Head of caudate nucleus (tissue), 42 donors: ENCODE results near the gene DIP2C.
"Not testable (repeated sequence)": the region's sequence is repeated elsewhere in the genome, so short reads cannot be mapped to it uniquely, and the experiment has no call there.

ENCODE experiments used
- DNase-seq, 42 donors: peaks; one replicate each; pipeline versions ENCODE4 v3.0.0 to v3.0.0-alpha.2; 2020 to 2021; ENCODE audit warnings: mixed read lengths in 7 of 42
- intact Hi-C: fragments of 100-400 bp; cut with DNase I; formaldehyde crosslinking; loops from one replicate; pipeline ENCODE4 v1.15.0; 2022

Gene DIP2C

GRCh38 chr10:597976-598375, 91.5 kb downstream of the DIP2C start:
- intact Hi-C loops: no loop called here

DNA sequence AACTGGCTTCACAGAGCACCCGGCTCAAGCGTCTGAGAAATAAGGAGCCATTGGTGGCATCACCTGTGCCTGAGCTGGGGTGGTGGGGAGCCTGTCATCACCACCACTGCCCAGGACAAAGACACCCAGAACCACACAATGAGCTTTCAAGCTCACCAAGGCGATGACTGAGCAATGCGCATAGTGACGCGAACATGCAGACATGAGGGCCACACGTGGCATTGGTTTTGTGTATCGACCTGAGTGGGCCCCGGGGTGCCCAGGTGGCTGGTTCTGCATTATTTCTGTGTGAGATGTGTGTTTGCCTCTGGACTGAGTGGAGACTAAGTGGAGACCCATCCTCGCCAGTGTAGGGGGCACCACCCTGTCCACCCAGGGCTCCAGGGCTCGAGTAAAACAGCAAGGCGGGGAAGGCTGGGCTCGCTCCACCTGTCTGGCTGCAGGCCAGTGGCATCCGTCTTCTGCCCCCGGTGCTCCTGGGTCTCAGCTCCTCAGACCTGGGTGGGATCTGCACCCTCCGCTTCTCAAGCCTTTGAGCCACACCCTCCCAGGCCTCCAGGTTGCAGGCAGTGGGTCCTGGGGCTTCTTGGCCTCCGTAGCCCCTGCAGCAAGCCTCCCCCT, 92.6 kb downstream of the DIP2C start:
- intact Hi-C loops: no loop called here
- peak in 8 of 42 donors; percentile 1 to 35 (median 9) for DNase-seq

More at GRCh38 chr10:597976-598375, 91.5 kb downstream of the DIP2C start:
- peak in 9 of 42 donors; percentile 2 to 32 (median 8) for DNase-seq

DNA sequence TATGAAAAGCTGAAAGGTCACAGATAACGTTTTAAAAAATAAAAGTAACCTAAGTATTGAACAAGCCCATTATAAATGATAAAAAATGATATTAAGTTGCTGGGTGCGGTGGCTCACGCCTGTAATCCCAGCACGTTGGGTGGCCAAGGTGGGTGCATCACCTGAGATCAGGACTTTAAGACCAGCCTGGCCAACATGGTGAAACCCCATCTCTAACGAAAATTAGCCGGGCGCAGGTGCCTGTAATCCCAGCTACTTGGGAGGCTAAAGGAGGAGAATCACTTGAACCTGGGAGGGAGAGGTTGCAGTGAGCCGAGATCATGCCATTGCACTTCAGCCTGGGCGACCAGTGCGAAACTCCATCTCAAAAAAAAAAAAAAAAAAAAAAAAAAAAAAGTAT, 93.3 kb downstream of the DIP2C start:
- intact Hi-C loops: not testable (repeated sequence)
- DNase-seq: peak in 8 of 42 donors; percentile 1 to 34 (median 8)

GRCh38 chr10:595473-595872, 94.0 kb downstream of the DIP2C start:
- DNase-seq: peak in 7 of 42 donors; percentile 1 to 16 (median 5)
- intact Hi-C loops: no loop called here

- intact Hi-C loops: no loop called here
- DNase-seq: peak in 10 of 42 donors; percentile 1 to 29 (median 10)
Measured at GRCh38 chr10:594584-595270, 94.7 kb downstream of the DIP2C start.

DNA sequence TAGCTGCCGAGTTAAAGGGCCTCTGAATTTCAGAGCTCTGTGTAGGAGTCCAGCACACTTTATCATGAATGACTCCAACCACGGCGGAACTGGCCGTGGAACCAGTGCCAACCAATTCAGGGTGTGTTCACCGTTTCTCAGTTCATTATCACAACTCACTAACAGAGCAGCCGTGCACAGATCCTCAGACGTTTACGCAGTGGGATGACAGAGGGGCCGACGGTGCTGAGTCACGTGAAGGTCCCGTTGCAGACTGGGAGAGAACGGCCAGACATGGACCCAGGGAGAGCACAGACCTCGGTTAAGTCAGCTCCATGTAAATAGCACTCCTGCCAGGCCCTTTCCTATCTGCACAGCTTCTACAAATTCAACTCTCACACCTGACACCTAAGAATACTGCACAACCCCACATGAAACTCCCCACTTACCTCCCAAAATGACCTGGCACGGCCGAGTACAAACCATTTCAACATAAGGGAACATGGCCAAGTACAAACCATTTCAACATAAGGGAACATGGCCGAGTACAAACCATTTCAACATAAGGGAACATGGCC, 95.5 kb downstream of the DIP2C start:
- DNase-seq: peak in 9 of 42 donors; percentile 2 to 41 (median 12)
- intact Hi-C loops: no loop called here

DNA sequence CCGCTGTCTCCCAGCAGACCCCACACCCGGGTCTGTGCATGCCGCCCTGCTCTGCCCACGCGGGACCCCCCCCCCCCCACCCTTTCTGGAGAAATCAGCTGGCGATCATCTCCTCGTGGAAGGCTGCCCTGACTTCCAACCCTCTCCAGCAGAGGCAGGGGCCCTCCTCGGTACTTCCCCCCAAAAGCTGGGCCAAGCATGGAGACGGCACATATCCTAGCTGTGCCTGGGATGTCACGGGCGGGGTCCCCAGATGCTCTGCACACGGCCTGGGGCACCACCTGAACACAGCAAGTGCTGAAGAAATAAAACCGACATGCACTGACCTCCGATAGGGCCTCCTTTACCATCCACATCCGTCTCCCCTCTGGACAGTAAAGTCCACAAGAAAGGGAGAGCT, 96.0 kb downstream of the DIP2C start:
- peak in 6 of 42 donors; percentile 1 to 19 (median 8) for DNase-seq
- intact Hi-C loops: no loop called here

- DNase-seq: peak in 7 of 42 donors; percentile 5 to 27 (median 8)
- intact Hi-C loops: no loop called here
Measured at GRCh38 chr10:593016-593415, 96.5 kb downstream of the DIP2C start.

DNA sequence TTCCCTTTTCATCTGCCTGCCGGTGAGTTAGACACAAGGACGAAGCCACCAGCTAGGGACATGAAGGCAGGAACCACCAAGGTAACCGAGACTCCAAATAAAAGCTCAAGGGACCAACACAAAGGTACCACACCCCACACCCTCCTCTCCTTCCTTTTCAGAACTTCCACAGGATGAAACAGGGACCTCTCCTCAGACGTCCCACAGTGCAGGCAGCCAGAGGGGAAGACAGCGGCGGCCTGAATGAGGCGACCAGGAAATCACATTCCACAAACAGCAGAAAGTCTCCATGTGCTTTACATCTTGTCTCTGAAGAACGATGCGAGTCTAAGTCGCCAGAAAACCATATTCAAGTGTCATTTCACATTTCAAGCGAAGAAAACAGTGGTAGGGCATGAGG, 97.8 kb downstream of the DIP2C start:
- intact Hi-C loops: no loop called here
- DNase-seq: peak in 5 of 42 donors; percentile 3 to 36 (median 6)

DNA sequence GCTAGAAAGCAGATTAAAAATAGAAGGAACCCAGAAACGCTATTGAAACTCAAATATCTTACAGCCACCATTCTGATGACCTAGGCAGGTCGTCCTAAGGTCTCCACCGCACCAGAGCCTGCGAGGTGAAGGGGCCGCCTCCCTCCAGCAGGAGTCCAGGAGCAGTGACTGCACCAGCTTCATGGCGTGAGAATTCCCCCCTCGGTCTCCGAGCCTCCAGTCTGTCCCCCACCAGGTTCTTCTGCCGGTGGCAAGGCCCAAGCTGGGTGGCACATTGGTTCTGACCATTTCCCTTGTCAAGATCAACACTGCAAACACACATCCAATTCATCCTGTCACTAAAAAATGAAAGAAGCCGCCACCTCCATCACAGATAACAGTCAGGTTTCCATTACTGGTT, 98.7 kb downstream of the DIP2C start:
- intact Hi-C loops: no loop called here
- DNase-seq: peak in 5 of 42 donors; percentile 7 to 35 (median 10)

DNA sequence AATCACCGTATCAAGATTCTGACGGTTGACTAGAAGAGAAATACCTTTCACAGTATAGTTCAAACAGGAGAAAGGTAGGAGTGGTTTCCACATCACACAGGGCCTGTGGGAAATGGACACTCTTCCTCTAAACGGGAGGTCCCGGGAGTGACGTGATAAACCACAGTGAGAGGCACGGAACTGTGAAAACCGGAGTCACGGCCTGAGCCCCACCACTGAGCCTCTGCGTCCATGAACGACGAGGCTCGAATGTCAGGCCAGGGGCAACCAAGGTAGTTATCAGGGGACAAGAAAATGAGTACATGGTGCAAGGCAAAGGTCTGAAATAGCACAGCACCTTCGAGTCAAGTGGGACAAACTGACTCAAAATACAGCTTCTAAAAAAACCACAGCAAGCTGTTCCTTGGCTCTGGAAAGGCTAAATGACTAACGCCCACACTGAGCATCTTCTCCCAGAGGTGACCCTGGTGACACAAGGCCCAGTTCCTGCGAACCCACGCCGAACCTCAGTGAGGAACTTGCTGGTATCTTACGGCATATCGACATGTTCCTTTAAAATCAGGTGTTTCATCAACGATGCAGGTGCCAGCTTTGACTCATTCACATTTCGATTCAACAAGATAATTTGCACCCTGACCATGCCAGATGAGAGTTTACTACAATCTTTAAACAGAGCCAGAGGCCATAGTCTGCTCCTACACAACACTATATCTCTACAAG, 99.3 kb downstream of the DIP2C start:
- intact Hi-C loops: no loop called here
- peak in 5 of 42 donors; percentile 3 to 42 (median 5) for DNase-seq

DNA sequence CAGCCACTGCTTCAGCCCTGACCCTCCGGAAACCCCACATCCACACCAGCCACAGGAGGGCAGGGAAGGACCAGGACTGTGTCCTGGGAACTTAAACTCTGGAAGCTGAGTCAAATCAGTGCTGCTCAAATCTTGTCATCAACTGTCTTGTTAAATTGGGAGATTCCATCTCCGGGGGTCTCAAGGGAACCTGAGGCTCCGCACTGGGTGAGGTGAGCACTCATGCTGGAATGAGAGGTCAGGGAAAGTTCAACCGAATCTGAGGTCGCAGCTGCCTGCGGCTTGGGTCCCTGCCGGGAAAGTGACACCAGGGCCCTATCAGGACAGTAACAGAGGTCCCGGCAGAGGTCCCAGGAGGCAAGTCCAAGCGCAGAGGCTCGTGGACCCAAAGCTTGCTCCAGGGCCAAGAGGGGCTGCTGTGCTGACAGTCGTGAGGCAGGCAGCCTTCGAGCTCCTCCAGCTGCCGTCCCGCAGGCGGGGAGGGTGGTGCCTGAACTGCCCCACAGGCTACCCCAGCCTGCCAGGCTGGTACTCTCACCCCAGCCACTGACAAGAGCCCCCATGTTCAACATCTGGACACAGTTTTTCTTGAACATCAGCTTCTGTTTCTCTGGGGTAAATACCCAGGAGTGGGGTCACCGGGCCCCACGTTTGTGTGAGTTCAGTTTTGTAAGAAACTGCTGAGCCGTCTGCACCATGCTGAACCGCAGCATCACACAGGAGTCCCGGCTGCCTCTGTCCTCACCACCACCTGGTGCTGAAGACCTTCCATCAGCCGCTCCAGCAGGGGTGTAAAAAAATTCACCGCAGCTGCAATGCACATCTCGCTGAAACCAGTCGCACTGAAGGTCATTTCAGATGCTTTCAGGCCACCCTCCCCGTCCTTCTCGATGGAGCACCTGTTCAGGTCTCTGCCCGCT, 101.0 kb downstream of the DIP2C start:
- intact Hi-C loops: no loop called here
- peak in 6 of 42 donors; percentile 16 to 49 (median 36) for DNase-seq

- peak in 3 of 42 donors; percentile 9 to 21 (median 11) for DNase-seq
- intact Hi-C loops: no loop called here
Measured at GRCh38 chr10:586716-587115, 102.8 kb downstream of the DIP2C start.

GRCh38 chr10:586151-586550, 103.3 kb downstream of the DIP2C start:
- DNase-seq: peak in 15 of 42 donors; percentile 40 to 82 (median 54)
- intact Hi-C loops: no loop called here

DNA sequence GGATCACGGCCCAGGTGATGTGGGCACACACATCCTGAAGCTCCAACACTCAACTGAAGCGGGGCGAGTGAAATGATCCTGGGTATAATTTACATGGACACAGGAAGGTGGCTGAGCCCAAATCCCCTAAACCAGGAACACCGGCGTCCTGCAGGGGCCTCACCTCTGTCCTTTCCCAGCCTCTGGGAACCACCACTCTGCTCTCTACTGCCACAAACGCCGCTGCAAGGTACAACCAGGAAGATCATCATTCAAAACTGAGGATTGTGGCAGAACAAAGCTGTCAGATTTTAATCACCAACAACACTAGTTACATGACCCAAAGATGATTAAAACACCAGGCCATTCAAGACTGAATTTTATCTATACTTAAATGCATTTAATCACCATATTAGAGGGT, 104.0 kb downstream of the DIP2C start:
- intact Hi-C loops: no loop called here
- DNase-seq: peak in 3 of 42 donors; percentile 7 to 36 (median 25)

DNA sequence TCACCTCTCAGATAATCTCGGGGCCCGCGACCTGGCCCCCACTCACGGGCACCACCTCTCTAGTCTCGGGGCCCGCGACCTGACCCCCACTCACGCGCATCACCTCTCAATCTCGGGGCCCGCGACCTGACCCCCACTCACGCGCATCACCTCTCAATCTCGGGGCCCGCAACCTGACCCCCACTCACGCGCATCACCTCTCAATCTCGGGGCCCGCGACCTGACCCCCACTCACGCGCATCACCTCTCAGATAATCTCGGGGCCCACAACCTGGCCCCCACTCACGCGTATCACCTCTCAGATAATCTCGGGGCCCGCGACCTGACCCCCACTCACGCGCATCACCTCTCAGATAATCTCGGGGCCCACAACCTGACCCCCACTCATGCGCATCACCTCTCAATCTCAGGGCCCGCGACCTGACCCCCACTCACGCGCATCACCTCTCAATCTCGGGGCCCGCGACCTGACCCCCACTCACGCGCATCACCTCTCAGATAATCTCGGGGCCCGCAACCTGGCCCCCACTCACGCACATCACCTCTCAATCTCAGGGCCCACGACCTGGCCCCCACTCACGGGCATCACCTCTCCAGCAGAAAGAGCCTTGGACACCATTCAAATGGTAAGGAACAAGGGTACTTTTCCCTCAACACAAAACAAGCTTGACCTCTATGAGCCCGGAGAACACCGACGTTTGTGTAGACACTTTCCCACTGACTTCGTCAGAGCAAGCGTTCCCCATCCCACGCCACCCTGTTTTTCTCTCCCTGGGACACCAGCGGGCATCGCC, 104.8 kb downstream of the DIP2C start:
- DNase-seq: peak in 3 of 42 donors; percentile 4 to 33 (median 31)
- intact Hi-C loops: not testable (repeated sequence)

GRCh38 chr10:583433-583832, 106.0 kb downstream of the DIP2C start:
- peak in 3 of 42 donors; percentile 5 to 36 (median 33) for DNase-seq
- intact Hi-C loops: no loop called here
